Chondrocyte (in vitro differentiated cells): ENCODE results near the gene NUP188. TPM values are rescaled to one million over a fixed set of nuclear protein-coding genes. Genes with fewer than 3 reads are reported as not detected.
A peak's percentile ranks its signal among the peaks of the same experiment; 100 is the strongest.

Experiments used
- DNase-seq: peaks from one replicate; pipeline ENCODE4 v3.0.0; 2021; ENCODE audit warnings: mixed read lengths, low spot score
- H3K27ac Mint-ChIP-seq: one replicate; pipeline ENCODE4 v1.8.0; 2021; ENCODE audit warnings: mild to moderate bottlenecking, moderate library complexity, mixed read lengths; ENCODE audit not compliant: unreplicated experiment
- H3K27me3 Mint-ChIP-seq: 2 replicates; pipeline ENCODE4 v1.8.0; 2021; ENCODE audit warnings: low read depth, mixed read lengths
- H3K36me3 Mint-ChIP-seq: 2 replicates; pipeline ENCODE4 v1.8.0; 2021; ENCODE audit warnings: low read depth, mixed read lengths
- H3K4me1 Mint-ChIP-seq: 2 replicates; pipeline ENCODE4 v1.8.0; 2021; ENCODE audit warnings: low read depth, mild to moderate bottlenecking, mixed read lengths
- H3K4me3 Mint-ChIP-seq: one replicate; pipeline ENCODE4 v1.8.0; 2021; ENCODE audit warnings: mild to moderate bottlenecking, moderate library complexity, mixed read lengths; ENCODE audit not compliant: unreplicated experiment
- H3K9me3 Mint-ChIP-seq: 2 replicates; pipeline ENCODE4 v1.8.0; 2021; ENCODE audit warnings: low read depth, mixed read lengths
- total RNA-seq: library from RNA; stranded (reverse); gene quantifications from 3 replicates; pipeline ENCODE4 v1.2.1, GENCODE V29; 2021
- TF ChIP-seq, protein P1 (sequence below): fragments of 200-600 bp; sonication (generic); IDR thresholded peaks from 2 replicates; pipeline ENCODE4 v1.5.0; 2021; ENCODE audit warnings: antibody characterized with exemption, mild to moderate bottlenecking, moderate library complexity

NUP188 gene
- total RNA-seq, 1 donor from 2014 or later = 36.0 TPM

DNA sequence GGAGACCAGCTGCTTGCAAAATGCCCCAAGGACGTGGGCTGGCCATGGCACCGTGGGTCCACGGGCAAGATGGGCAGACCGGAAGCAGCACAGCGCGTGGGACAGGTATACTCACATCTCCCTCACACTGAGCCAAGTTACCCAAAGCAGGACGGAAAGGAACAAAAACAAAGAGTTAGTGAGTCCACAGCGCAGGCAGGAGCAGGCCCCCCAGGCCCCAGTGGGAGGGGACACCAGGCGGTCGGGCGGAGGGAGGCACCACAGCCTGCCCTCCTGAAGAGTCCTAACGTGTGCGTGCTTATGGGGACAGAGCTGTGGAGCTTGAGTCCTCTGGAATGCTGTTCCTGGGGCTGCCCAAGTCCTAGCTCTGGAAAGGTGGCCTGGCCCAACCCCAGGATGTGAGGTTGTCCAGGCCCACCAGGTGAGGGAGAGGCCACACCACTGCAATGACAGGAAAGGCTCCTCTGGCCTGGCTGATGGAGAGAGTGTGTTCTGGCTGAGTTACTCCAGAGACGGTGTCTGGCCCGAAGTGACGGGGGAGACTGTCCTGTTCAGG, 65.5 kb downstream of the NUP188 start:
- Mint-ChIP-seq H3K36me3 (peaks cover 7% of the 10 kb centered on the region), H3K4me3 (no peak overlapping the region), H3K9me3 (no peaks in the 10 kb centered on the region), H3K27me3 (no peaks in the 10 kb centered on the region), H3K4me1 (no peaks in the 10 kb centered on the region), H3K27ac (no peak overlapping the region)
- TF ChIP-seq, protein P1, sequence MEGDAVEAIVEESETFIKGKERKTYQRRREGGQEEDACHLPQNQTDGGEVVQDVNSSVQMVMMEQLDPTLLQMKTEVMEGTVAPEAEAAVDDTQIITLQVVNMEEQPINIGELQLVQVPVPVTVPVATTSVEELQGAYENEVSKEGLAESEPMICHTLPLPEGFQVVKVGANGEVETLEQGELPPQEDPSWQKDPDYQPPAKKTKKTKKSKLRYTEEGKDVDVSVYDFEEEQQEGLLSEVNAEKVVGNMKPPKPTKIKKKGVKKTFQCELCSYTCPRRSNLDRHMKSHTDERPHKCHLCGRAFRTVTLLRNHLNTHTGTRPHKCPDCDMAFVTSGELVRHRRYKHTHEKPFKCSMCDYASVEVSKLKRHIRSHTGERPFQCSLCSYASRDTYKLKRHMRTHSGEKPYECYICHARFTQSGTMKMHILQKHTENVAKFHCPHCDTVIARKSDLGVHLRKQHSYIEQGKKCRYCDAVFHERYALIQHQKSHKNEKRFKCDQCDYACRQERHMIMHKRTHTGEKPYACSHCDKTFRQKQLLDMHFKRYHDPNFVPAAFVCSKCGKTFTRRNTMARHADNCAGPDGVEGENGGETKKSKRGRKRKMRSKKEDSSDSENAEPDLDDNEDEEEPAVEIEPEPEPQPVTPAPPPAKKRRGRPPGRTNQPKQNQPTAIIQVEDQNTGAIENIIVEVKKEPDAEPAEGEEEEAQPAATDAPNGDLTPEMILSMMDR = no peak
- DNase-seq = no peak

DNA sequence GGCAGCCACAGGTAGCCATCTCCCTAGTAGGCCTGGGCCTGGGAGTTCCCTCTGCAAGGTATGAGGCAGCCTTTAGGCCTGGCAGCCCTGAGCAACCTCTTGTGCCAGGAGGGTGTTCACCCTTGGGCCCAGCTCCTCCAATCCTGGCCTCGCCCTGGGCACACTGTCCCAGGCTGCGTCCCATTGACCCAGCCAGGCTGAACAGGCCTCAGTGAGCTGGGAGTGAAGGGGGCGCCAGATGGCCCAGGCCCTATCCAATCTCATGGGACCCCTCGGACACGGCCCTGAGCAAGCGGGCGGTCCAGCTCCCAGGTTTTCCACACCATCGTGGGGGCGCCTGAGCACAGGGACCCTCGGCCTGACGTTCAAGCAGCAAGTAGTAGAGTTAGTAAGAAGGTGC, 66.2 kb downstream of the NUP188 start:
- peaks cover 8% of the 10 kb centered on the region for H3K36me3 Mint-ChIP-seq
- H3K27ac Mint-ChIP-seq = no peak overlapping the region
- H3K27me3 Mint-ChIP-seq = no peaks in the 10 kb centered on the region
- H3K9me3 Mint-ChIP-seq = no peaks in the 10 kb centered on the region
- H3K4me1 Mint-ChIP-seq = no peaks in the 10 kb centered on the region
- no peak overlapping the region for H3K4me3 Mint-ChIP-seq
- peak; percentile 89 for DNase-seq
- TF ChIP-seq, protein P1 = no peak

DNA sequence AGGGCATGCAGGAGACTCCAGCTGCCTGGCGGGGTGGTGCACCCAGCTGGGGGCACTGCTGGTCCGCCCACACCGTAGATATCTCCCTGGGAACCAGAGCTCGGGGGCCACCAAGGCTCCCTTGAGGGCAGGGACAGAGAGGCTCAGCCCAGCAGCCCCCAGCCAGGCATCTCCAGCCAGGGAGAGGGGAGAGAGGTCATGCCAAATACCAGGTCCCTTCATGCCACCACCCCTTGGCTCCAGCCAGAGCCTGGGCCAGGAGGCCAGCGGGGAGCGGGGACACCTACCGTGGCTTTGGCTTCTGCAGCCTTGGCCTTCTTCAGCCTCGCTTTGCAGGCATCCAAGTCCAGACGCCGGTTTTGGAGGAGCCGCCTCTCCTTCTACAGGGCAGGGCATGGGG, 66.6 kb downstream of the NUP188 start:
- H3K27ac Mint-ChIP-seq = no peak overlapping the region
- H3K4me3 Mint-ChIP-seq = no peak overlapping the region
- H3K4me1 Mint-ChIP-seq = no peaks in the 10 kb centered on the region

DNA sequence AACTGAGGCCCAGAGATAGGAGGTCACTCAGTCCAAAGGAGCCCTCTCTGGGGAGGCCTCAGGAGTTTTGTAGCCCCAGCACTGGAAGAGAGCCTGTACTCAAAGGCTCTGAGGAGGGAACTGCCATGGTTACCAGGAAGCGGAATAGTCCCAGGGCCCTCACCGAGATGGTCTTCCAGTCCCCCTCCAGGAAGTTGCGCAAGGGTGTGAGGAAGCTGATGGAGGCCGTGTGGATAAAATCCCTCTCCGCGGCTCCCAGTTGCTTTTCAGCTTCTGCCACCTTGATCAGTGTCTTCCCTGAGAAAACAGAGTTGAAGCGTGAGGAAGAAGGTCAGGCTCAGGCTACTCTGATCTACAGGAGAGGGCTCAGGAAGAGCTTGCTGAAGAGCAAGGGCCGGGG, 67.1 kb downstream of the NUP188 start:
- Mint-ChIP-seq H3K4me1 (no peaks in the 10 kb centered on the region), H3K27me3 (no peaks in the 10 kb centered on the region), H3K27ac (no peak overlapping the region), H3K9me3 (no peaks in the 10 kb centered on the region), H3K4me3 (no peak overlapping the region), H3K36me3 (peaks cover 8% of the 10 kb centered on the region)
- DNase-seq = no peak
- TF ChIP-seq, protein P1 = no peak

More for the DNA sequence above, 66.6 kb downstream of the NUP188 start:
- H3K27me3 Mint-ChIP-seq = no peaks in the 10 kb centered on the region
- TF ChIP-seq, protein P1 = no peak
- DNase-seq = no peak
- peaks cover 8% of the 10 kb centered on the region for H3K36me3 Mint-ChIP-seq
- no peaks in the 10 kb centered on the region for H3K9me3 Mint-ChIP-seq

DNA sequence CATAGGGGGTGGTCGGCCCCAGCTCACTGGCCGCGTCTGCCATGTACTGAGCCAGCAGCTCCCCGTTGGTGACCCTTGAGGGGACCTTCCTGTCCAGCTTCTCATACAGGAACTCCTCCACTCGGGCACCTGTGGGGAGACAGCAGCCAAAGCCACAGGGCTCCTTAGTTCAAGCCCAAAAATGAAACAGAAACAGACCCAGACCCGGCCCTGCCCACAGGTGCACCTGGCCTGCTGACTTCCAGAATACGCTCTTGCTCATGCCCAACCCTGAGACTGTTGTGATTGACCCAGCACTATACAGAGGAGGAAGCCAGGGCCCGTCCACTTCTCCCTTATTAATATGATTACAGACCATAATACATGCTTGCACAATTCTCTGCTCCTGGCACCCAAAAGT, 73.6 kb downstream of the NUP188 start:
- H3K27ac Mint-ChIP-seq = no peak overlapping the region
- TF ChIP-seq, protein P1 = no peak
- peaks cover 4% of the 10 kb centered on the region for H3K36me3 Mint-ChIP-seq
- no peak for DNase-seq
- no peak overlapping the region for H3K4me3 Mint-ChIP-seq
- H3K9me3 Mint-ChIP-seq = no peaks in the 10 kb centered on the region
- no peaks in the 10 kb centered on the region for H3K27me3 Mint-ChIP-seq
- H3K4me1 Mint-ChIP-seq = peaks cover 24% of the 10 kb centered on the region
